Measurements from ENCODE around the gene CDH5.

DNA sequence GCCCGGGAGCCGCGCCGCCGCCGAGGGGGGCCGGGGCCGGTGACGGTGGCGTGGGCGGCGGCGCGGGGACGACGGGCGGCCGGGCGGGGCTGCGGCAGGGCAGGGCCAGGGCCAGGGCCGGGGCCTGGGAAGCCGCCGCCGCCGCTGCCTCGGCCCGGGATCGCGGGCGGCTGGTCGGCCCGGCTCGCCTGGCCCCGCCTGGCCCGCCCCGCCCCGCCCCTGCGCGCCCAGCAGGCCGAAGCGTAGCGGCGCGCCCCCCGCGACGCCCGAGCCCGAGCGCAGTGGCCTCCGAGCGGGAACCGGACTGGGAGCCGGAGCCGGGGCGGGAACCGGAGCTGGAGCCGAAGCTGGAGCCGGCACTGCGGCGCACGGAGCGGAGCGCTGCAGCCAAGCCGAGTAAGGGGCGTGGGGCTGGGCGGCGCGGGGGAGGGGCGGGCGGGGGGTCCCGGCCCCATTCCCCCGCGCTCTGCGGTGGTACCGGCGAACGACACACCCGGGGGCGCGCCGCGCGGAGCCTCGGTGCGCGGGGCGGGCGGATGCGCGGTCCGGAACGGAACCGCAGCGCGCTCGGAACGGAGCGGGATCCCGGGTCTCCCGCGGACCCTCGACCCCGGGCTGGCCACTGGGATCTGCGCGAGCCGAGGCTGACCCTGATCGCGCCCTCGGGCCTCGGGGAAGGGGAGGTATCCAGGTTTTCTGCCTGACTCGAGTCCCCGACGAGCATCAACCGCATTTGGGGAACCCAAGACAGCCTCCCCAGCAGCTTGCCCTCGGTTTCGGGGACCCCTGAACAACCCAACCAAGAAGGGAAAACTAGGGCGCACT lies 60.8 kb downstream of the CDH5 start, which contains the start of gene BEAN1:
- no peak for TF ChIP-seq MXI1 (IDR thresholded peaks at IDR 0.05; ENCODE audit: low read depth, low read length)
- no peak for TF ChIP-seq FOXM1 (IDR thresholded peaks at IDR 0.05; ENCODE audit: low read depth)
- TF ChIP-seq EP300 (IDR thresholded peaks at IDR 0.05; ENCODE audit: borderline replicate concordance in 1 of 2, low read depth in 1 of 2, low read length in 1 of 2), result no peak
- TF ChIP-seq JUND (IDR thresholded peaks at IDR 0.05), result no peak
- TF ChIP-seq, protein P1, sequence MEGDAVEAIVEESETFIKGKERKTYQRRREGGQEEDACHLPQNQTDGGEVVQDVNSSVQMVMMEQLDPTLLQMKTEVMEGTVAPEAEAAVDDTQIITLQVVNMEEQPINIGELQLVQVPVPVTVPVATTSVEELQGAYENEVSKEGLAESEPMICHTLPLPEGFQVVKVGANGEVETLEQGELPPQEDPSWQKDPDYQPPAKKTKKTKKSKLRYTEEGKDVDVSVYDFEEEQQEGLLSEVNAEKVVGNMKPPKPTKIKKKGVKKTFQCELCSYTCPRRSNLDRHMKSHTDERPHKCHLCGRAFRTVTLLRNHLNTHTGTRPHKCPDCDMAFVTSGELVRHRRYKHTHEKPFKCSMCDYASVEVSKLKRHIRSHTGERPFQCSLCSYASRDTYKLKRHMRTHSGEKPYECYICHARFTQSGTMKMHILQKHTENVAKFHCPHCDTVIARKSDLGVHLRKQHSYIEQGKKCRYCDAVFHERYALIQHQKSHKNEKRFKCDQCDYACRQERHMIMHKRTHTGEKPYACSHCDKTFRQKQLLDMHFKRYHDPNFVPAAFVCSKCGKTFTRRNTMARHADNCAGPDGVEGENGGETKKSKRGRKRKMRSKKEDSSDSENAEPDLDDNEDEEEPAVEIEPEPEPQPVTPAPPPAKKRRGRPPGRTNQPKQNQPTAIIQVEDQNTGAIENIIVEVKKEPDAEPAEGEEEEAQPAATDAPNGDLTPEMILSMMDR (IDR thresholded peaks at IDR 0.05), result no peak
- no peak for TF ChIP-seq POLR2AphosphoS5 (IDR thresholded peaks at IDR 0.05; ENCODE audit: low read depth, low read length)
- no peak for TF ChIP-seq RAD21 (IDR thresholded peaks at IDR 0.05; ENCODE audit: low read length)
- no peak for TF ChIP-seq NFIC (IDR thresholded peaks at IDR 0.05; ENCODE audit: borderline replicate concordance)
- no peak for TF ChIP-seq RFX5 (IDR thresholded peaks at IDR 0.05; ENCODE audit: low read length)
- TF ChIP-seq, protein P2, sequence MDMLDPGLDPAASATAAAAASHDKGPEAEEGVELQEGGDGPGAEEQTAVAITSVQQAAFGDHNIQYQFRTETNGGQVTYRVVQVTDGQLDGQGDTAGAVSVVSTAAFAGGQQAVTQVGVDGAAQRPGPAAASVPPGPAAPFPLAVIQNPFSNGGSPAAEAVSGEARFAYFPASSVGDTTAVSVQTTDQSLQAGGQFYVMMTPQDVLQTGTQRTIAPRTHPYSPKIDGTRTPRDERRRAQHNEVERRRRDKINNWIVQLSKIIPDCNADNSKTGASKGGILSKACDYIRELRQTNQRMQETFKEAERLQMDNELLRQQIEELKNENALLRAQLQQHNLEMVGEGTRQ (IDR thresholded peaks at IDR 0.05; ENCODE audit: borderline replicate concordance, low read depth, low read length), result no peak
